Common myeloid progenitor, CD34-positive (primary cell): ENCODE data around the gene COL20A1.

Experiments
- CTCF ChIA-PET: fragments of 350-600 bp; sonication (Branson Sonifier 250); formaldehyde crosslinking; loops from one replicate; lab custom pipeline; 2021; ENCODE audit warnings: antibody characterized with exemption; lab: Charles Lee
- POLR2A ChIA-PET: fragments of 350-600 bp; sonication (Branson Sonifier 250); formaldehyde crosslinking; loops from one replicate; lab custom pipeline; 2021; ENCODE audit warnings: antibody characterized with exemption; lab: Charles Lee
- DNase-seq, 3 donors: peaks; one replicate each; pipeline versions ENCODE4 v3.0.0 to v3.0.0-alpha.2; 2013
- H3K27ac ChIP-seq, 2 experiments: 1 replicate in 1 of 2; 2 replicates in 1 of 2; pipeline ENCODE4 v1.7.0; 2013; ENCODE audit warnings: inconsistent platforms in 2 of 2, low read length in 2 of 2, mild to moderate bottlenecking in 2 of 2, low read depth in 1 of 2, moderate library complexity in 1 of 2; ENCODE audit not compliant: severe bottlenecking in 2 of 2, insufficient read depth in 1 of 2, poor library complexity in 1 of 2
- H3K27me3 ChIP-seq, 5 experiments: replicated peaks in 2 of 5; 1 replicate in 3 of 5; 2 replicates in 2 of 5; pipeline versions ENCODE4 v1.6.1 to v1.7.0; 2013; ENCODE audit warnings: low read length in 4 of 5, mild to moderate bottlenecking in 2 of 5, moderate library complexity in 2 of 5, inconsistent platforms in 1 of 5; ENCODE audit not compliant: insufficient read depth in 5 of 5, control insufficient read depth in 4 of 5
- H3K36me3 ChIP-seq, 4 experiments: 1 replicate in 2 of 4; 2 replicates in 2 of 4; pipeline versions ENCODE4 v1.6.1 to v1.7.0; 2013; ENCODE audit warnings: low read length in 3 of 4, control low read depth in 1 of 4, mild to moderate bottlenecking in 1 of 4; ENCODE audit not compliant: control insufficient read depth in 4 of 4, insufficient read depth in 4 of 4
- H3K4me1 ChIP-seq, 4 experiments: 1 replicate in 3 of 4; 2 replicates in 1 of 4; pipeline versions ENCODE4 v1.6.1 to v1.7.1; 2013; ENCODE audit warnings: low read length in 3 of 4, mild to moderate bottlenecking in 3 of 4, control low read depth in 1 of 4, inconsistent platforms in 1 of 4, moderate library complexity in 1 of 4; ENCODE audit not compliant: control insufficient read depth in 4 of 4, insufficient read depth in 4 of 4; ENCODE audit errors: control extremely low read depth in 1 of 4
- H3K4me3 ChIP-seq, 7 experiments: 1 replicate in 4 of 7; 2 replicates in 3 of 7; pipeline versions ENCODE4 v1.5.1 to v1.7.0; 2013; ENCODE audit warnings: mild to moderate bottlenecking in 7 of 7, low read length in 6 of 7, moderate library complexity in 6 of 7, inconsistent platforms in 2 of 7, low read depth in 2 of 7, control low read depth in 1 of 7; ENCODE audit not compliant: insufficient read depth in 4 of 7, control insufficient read depth in 1 of 7; ENCODE audit errors: extremely low read depth in 1 of 7
- H3K9me3 ChIP-seq, 5 experiments: 1 replicate in 4 of 5; 2 replicates in 1 of 5; pipeline versions ENCODE4 v1.6.1 to v1.7.1; 2013; ENCODE audit warnings: low read length in 4 of 5, mild to moderate bottlenecking in 2 of 5, inconsistent platforms in 1 of 5, low read depth in 1 of 5, moderate library complexity in 1 of 5; ENCODE audit not compliant: control insufficient read depth in 4 of 5, insufficient read depth in 2 of 5; ENCODE audit errors: control extremely low read depth in 1 of 5
- WGBS: methylation state at CpG from one replicate; pipeline ENCODE4 v1.1.5; 2013; ENCODE audit not compliant: insufficient coverage; 5-methylcytosine and 5-hydroxymethylcytosine counted together

COL20A1 gene

DNA sequence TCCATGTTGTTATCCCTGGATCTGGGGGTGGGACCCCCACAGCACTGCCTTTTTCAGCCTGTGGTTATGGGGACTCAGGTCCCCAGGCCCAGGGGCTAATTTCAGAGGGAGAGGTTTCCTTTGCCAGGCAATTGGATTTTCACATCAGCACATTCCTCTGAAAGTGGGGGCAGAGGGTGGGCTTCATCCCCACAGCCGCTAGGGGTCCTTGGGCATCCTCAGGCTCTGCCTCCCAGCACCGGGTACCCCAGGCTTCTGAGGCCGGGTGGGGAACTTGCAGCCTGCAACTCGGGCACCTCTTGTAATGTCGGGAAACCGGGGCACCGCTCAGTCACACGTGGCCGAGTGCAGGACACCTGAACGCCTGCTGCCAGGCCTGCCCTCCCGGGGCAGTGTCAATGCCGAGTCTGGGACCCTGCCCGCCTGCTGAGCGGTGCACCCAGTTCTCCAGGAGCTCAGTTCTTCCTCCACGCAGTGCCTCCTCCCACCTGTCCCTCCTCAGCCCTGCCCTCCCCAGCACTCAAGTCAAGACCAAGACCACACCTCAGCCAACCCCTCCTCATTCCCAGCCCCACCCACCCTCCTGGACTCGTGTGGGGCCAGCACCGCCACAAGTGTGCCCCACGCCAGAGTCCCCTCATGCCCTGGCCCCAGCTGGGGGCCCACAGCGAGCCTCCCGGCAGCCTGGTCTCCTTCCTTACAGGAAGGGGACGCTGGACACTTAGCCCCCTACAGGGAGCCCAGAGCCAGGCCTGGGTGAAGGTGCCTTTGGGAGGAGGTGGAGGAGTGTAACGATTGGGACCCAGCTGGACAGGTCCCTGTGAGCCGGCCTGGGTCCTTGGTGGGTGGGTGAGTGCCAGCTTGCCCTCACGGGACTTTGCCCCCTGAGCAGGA is 77.0 kb downstream of the COL20A1 start:
- Histone ChIP-seq H3K27ac (no peak overlapping the region), H3K4me3 (no peak overlapping the region), H3K9me3 (no peaks in the 10 kb centered on the region), H3K27me3 (peaks cover 0 to 53% (median 11%) of the 10 kb centered on the region in 5 experiments), H3K4me1 (no peaks in the 10 kb centered on the region), H3K36me3 (no peaks in the 10 kb centered on the region)
- CTCF ChIA-PET: no interaction called here
- 72% methylated on average over 23 of the region's 24 CpGs for WGBS
- POLR2A ChIA-PET: no interaction called here
- DNase-seq: no peak

- WGBS: 43% methylated on average over 15 of the region's 21 CpGs
- H3K4me1 ChIP-seq: no peaks in the 10 kb centered on the region
- CTCF ChIA-PET: no interaction called here
- no peak overlapping the region for H3K27ac ChIP-seq
- no peaks in the 10 kb centered on the region for H3K36me3 ChIP-seq
- DNase-seq: no peak
- no peak overlapping the region for H3K4me3 ChIP-seq
- POLR2A ChIA-PET: no interaction called here
- no peaks in the 10 kb centered on the region for H3K9me3 ChIP-seq
- H3K27me3 ChIP-seq: peaks cover 0 to 55% (median 11%) of the 10 kb centered on the region in 5 experiments
These were observed 77.7 kb downstream of the COL20A1 start for GRCh38 chr20:63370618-63371187.

- H3K9me3 ChIP-seq: no peaks in the 10 kb centered on the region
- H3K27ac ChIP-seq: no peak overlapping the region
- H3K27me3 ChIP-seq: peaks cover 0 to 57% (median 11%) of the 10 kb centered on the region in 5 experiments
- H3K4me1 ChIP-seq: no peaks in the 10 kb centered on the region
- 85% methylated on average over 20 of the region's 28 CpGs for WGBS
- POLR2A ChIA-PET: no interaction called here
- DNase-seq: no peak
- H3K36me3 ChIP-seq: no peaks in the 10 kb centered on the region
- H3K4me3 ChIP-seq: no peak overlapping the region
- CTCF ChIA-PET: no interaction called here
These were observed 78.4 kb downstream of the COL20A1 start for GRCh38 chr20:63371291-63371865.

DNA sequence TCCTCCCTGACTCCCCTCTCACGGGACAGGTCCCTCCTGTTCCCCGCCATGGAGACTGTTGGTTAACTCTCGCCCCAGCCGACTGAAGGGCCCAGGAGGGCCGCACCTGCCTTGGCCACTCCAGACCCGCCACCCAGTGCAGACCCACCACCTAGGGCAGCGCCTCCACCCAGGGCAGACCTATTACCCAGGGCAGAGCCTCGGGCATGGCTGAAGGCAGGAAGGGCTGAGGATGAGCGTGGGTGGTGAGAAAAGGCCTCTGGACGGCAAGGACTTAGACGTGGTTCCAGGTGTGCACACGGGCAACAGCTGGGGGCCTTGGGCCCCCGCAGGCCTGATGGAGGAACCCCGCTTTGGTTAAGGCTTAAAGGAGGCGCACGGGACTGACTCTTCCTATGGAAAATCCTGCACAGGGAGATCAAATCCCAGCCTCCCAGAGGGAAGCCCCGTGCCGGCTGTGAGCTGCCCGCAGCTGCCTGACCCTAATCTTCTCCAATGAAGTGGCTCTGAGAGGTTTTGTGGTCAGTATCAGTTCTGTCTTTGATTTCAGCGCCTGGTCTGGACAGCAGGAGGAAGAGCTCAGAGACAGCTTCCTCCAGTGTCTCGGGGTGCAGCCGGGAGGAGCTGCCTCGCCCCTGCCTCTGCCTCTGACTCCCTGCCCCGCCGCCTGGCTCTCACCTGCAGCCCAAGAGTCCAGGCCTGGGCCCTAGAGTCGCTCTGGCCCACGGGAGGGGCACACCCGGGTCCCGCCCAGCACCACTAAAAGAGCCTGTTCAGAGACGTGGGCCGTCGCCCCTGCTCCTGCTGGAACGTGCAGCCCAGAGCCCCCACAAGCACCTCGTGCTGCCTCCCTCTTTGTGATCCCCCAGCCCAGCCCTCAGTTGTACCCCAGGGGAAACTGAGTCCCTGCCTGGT is 80.2 kb downstream of the COL20A1 start:
- ChIA-PET POLR2A (no interaction called here), CTCF (interaction anchor here (1.0 kb wide), 1 partner anchor 8 kb away, joined by 3 read pairs; no protein-coding TSS in a partner anchor)
- Histone ChIP-seq H3K4me3 (no peak overlapping the region), H3K36me3 (no peaks in the 10 kb centered on the region), H3K4me1 (peaks cover 0 to 3% (median 0%) of the 10 kb centered on the region in 4 experiments), H3K27ac (no peak overlapping the region), H3K9me3 (no peaks in the 10 kb centered on the region), H3K27me3 (peaks cover 0 to 75% (median 20%) of the 10 kb centered on the region in 5 experiments)
- WGBS: 75% methylated on average over 29 of the region's 34 CpGs
- no peak for DNase-seq

DNA sequence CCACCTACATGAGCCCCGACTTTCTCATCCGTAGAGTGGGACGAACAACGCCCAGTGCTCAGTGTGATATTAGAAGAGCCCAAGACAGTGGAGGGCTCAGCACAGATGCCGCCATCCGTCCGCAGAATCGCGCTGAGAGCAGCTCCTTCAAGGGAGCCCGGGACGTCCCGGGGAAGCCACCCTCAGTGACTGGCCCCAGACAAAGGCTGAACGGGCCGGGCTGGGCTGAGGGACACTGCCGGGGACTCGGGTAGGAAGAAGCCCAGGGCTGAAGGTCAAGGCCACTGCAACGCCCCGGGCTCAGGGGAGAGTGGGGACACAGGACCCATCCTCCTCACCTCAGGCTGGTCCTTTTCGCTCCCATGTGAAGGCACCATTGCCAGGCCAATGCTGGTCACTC is 81.0 kb downstream of the COL20A1 start:
- Histone ChIP-seq H3K36me3 (no peaks in the 10 kb centered on the region), H3K27ac (no peak overlapping the region), H3K4me3 (no peak overlapping the region), H3K9me3 (no peaks in the 10 kb centered on the region), H3K4me1 (peaks cover 0 to 3% (median 0%) of the 10 kb centered on the region in 4 experiments), H3K27me3 (peaks cover 0 to 83% (median 25%) of the 10 kb centered on the region in 5 experiments)
- CTCF ChIA-PET: interaction anchor here (1.0 kb wide), 1 partner anchor 8 kb away, joined by 3 read pairs; no protein-coding TSS in a partner anchor
- 87% methylated on average over 18 of the region's 19 CpGs for WGBS
- POLR2A ChIA-PET: no interaction called here
- DNase-seq: no peak

DNA sequence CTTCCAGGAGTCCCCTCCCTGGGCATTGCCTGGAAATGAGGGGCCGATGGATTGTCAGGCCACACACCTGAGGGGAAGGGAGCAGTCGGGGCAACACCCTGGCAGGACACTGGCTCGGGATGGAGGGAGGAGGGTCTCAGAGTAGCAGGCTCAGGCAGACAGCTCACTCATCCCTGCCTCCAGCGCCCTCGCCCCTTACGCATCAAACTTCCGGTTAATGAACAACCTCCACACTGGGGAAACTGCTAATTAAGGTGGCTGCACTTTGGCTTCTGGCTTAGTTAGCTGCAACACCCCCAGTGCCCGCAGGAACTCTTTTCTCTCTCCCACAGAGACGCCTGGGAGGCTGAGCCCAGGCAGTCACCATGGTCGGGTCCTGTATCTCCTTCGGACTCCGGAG is 81.5 kb downstream of the COL20A1 start:
- Histone ChIP-seq H3K4me1 (peaks cover 0 to 3% (median 0%) of the 10 kb centered on the region in 4 experiments), H3K4me3 (no peak overlapping the region), H3K36me3 (no peaks in the 10 kb centered on the region), H3K27ac (no peak overlapping the region), H3K27me3 (peaks cover 0 to 85% (median 25%) of the 10 kb centered on the region in 5 experiments), H3K9me3 (no peaks in the 10 kb centered on the region)
- CTCF ChIA-PET: no interaction called here
- 75% methylated on average over 11 of the region's 12 CpGs for WGBS
- DNase-seq: no peak
- POLR2A ChIA-PET: no interaction called here
